ENCODE data around the gene MTX1.

DNA sequence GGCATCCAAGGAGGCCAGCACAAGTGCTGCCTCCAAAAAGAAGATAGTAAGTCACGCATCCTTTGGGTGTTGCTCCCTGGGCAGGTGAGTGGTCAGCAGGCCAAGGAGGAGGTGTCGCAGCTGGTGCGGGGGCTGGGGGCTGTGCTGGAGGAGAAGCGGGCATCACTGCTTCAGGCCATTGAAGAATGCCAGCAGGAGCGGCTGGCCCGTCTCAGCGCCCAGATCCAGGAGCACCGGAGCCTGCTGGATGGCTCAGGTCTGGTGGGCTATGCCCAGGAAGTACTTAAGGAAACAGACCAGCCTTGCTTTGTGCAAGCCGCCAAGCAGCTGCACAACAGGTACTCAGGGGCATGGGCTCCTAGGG is 30.6 kb upstream of the MTX1 start:
- TF ChIP-seq, protein P1, sequence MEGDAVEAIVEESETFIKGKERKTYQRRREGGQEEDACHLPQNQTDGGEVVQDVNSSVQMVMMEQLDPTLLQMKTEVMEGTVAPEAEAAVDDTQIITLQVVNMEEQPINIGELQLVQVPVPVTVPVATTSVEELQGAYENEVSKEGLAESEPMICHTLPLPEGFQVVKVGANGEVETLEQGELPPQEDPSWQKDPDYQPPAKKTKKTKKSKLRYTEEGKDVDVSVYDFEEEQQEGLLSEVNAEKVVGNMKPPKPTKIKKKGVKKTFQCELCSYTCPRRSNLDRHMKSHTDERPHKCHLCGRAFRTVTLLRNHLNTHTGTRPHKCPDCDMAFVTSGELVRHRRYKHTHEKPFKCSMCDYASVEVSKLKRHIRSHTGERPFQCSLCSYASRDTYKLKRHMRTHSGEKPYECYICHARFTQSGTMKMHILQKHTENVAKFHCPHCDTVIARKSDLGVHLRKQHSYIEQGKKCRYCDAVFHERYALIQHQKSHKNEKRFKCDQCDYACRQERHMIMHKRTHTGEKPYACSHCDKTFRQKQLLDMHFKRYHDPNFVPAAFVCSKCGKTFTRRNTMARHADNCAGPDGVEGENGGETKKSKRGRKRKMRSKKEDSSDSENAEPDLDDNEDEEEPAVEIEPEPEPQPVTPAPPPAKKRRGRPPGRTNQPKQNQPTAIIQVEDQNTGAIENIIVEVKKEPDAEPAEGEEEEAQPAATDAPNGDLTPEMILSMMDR (IDR thresholded peaks at IDR 0.05) = no peak
- no peak for TF ChIP-seq RAD21 (IDR thresholded peaks at IDR 0.05; ENCODE audit: low read length)
- no peak for TF ChIP-seq NFIC (IDR thresholded peaks at IDR 0.05; ENCODE audit: borderline replicate concordance)
- TF ChIP-seq, protein P2, sequence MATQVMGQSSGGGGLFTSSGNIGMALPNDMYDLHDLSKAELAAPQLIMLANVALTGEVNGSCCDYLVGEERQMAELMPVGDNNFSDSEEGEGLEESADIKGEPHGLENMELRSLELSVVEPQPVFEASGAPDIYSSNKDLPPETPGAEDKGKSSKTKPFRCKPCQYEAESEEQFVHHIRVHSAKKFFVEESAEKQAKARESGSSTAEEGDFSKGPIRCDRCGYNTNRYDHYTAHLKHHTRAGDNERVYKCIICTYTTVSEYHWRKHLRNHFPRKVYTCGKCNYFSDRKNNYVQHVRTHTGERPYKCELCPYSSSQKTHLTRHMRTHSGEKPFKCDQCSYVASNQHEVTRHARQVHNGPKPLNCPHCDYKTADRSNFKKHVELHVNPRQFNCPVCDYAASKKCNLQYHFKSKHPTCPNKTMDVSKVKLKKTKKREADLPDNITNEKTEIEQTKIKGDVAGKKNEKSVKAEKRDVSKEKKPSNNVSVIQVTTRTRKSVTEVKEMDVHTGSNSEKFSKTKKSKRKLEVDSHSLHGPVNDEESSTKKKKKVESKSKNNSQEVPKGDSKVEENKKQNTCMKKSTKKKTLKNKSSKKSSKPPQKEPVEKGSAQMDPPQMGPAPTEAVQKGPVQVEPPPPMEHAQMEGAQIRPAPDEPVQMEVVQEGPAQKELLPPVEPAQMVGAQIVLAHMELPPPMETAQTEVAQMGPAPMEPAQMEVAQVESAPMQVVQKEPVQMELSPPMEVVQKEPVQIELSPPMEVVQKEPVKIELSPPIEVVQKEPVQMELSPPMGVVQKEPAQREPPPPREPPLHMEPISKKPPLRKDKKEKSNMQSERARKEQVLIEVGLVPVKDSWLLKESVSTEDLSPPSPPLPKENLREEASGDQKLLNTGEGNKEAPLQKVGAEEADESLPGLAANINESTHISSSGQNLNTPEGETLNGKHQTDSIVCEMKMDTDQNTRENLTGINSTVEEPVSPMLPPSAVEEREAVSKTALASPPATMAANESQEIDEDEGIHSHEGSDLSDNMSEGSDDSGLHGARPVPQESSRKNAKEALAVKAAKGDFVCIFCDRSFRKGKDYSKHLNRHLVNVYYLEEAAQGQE (IDR thresholded peaks at IDR 0.05; ENCODE audit: low read depth, low read length) = no peak
- TF ChIP-seq MEF2A (IDR thresholded peaks at IDR 0.05; ENCODE audit: borderline replicate concordance, low read depth) = no peak
- TF ChIP-seq CHD2 (IDR thresholded peaks at IDR 0.05; ENCODE audit: low read length, partially characterized antibody) = no peak
- TF ChIP-seq POLR2AphosphoS5 (IDR thresholded peaks at IDR 0.05; ENCODE audit: low read depth, low read length) = no peak
- TF ChIP-seq, protein P3, sequence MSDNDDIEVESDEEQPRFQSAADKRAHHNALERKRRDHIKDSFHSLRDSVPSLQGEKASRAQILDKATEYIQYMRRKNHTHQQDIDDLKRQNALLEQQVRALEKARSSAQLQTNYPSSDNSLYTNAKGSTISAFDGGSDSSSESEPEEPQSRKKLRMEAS (IDR thresholded peaks at IDR 0.05; ENCODE audit: low read depth) = no peak
- TF ChIP-seq, protein P4, sequence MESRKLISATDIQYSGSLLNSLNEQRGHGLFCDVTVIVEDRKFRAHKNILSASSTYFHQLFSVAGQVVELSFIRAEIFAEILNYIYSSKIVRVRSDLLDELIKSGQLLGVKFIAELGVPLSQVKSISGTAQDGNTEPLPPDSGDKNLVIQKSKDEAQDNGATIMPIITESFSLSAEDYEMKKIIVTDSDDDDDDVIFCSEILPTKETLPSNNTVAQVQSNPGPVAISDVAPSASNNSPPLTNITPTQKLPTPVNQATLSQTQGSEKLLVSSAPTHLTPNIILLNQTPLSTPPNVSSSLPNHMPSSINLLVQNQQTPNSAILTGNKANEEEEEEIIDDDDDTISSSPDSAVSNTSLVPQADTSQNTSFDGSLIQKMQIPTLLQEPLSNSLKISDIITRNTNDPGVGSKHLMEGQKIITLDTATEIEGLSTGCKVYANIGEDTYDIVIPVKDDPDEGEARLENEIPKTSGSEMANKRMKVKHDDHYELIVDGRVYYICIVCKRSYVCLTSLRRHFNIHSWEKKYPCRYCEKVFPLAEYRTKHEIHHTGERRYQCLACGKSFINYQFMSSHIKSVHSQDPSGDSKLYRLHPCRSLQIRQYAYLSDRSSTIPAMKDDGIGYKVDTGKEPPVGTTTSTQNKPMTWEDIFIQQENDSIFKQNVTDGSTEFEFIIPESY (IDR thresholded peaks at IDR 0.05; ENCODE audit: borderline replicate concordance, low read depth) = no peak
- TF ChIP-seq RXRA (IDR thresholded peaks at IDR 0.05; ENCODE audit: borderline replicate concordance, low read depth) = no peak
- no peak for TF ChIP-seq EZH2phosphoT487 (IDR thresholded peaks at IDR 0.05; ENCODE audit: borderline replicate concordance, low read depth)

Data from SK-N-SH (cell line).